Activated CD4-positive, CD25-positive, alpha-beta regulatory T cell (primary cell): Measurements from ENCODE around the gene DHDH.
A peak's percentile ranks its signal among the peaks of the same experiment; 100 is the strongest.
"Not testable (repeated sequence)": the region's sequence is repeated elsewhere in the genome, so short reads cannot be mapped to it uniquely, and the experiment has no call there.

Experiments used
- DNase-seq, 4 experiments: peaks; one replicate each; lab custom pipeline; 2025; lab: John Stamatoyannopoulos, UW

The DHDH gene

DNA sequence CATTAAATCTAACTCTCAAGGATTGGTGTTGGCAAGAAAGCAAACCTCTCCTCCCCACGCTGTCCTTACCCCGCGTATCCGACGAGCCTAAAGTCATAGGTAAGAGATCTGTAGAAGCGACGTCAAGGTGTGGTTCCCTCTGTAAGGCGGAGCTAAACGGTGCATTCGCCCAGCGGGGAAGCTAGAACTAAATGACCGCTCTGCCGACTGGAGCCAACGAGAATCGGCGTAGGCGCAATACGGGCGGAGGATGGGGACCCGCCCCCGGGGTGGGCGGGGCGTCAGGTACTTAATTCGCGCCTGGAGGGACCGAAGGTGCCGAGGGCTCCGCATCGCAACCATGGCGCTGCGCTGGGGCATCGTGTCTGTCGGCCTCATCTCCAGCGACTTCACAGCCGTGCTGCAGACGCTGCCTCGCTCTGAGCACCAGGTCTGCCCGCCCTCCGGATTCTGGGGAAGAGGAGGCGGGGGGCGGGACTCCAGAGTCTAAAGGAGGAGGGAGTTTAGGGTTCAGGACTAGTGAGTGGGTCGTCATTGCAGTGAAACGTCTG lies at the start of gene DHDH:
Gene DHDH, plus strand, starts transcription at position 318 of the 551 bp plus-strand sequence. Its CDS starts 23 bp downstream, at position 341.
- DNase-seq, result peak; percentile 44 to 70 (median 61)

DNA sequence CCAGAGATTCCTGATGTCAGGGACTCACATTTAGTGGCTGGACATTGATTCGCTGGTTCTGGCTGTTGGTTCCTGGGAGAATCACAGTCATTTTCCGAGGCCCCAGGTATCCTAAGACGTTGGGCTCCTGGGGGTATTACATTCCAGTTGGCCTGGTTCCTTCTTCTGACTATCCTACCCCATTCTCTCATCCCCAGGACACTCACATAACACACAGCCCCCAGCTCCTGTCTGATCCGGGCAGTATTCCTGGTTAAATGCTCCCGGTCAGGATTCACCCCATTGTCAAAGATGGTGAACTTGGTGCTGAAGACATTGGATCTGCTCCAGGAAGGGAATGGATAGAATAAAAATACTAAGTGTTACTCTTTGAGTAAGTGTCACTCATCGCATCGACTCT lies 49.8 kb upstream of the DHDH start:
- DNase-seq, result no peak

DNA sequence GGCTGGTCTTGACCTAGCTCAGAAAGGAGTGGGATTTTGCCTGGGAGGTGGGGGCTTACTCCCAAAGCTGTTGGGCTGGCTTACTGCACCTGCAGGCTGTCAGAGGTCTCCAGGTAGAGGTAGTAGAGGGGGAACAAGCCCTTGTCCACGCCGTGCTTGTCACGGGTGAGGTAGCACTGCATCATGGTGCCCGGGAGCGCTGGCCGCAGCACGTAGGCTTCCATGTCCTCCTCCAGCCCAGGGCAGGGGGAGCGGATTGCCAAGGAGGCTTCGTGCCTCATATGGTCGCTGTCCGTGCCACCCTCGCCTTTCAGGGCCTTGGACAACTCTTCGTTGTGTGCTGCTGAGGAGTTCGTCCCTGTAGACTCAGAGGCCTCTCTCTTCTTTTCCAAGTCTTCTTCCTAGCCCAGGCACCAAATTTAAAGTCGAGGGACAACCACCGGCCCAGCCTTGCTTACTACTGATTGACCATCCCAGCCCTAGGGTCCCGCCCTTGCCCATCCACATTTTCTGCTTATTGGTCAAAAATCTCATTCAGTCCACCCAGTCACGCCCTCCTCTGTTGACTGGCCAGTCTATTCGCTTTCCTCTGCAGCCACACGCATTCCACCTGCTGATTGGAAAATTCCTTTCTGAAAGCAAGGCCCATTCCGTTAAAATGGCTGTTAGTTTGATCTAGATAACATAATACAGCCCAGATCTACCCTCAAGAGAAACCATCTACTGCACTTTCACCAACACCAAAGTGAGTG lies 45.5 kb upstream of the DHDH start:
- no peak for DNase-seq

DNA sequence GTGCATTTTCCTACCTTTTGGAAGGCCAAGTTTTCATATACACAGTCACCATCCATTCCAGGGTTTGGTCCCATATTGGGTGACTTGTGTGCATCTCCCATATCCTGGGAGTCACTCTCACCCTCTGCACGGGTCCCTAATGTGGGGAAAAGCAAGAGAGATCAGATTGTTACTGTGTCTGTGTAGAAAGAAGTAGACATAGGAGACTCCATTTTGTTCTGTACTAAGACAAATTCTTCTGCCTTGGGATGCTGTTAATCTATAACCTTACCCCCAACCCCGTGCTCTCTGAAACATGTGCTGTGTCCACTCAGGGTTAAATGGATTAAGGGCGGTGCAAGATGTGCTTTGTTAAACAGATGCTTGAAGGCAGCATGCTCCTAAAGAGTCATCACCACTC lies 44.0 kb upstream of the DHDH start:
- DNase-seq, result not testable (repeated sequence)

DNA sequence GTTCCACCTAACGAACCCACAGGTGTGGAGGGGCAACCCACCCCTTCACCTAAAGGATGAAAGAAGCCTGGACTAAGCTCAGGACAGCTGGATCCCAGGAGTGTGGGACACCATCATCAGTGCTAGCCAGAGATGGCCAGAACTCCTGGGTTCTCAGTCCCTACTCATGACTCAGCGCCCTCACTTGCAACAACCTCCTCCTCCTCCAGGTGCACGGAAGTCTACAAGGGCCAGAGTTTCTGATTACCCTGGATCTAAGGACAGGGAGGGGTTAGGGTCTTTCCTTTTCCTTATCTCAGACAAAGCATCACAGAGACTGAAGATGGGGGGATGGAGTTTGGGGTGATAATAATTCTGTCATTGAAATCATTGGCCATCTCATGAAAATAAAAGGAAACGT lies 42.9 kb upstream of the DHDH start:
- DNase-seq, result no peak

DNA sequence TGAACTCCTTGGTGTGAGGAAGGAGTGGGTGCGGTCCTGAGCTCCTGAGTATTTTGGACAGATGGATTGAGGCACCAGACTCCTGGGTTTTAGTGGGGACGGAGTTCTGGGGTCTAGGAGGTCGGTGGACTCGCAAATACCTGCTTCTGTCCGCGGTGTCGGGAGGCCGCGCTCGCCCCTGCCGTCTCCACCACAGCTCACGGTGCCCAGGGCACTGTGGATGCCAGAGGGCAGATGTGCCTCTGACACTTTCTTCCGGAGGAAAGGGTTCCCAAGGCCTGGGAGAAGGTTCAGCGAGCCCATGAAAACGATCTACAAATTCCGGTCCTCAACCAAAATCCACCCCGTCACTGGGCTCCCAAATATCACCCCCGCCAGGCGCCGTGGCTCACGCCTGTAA lies 38.3 kb upstream of the DHDH start:
- no peak for DNase-seq

DNA sequence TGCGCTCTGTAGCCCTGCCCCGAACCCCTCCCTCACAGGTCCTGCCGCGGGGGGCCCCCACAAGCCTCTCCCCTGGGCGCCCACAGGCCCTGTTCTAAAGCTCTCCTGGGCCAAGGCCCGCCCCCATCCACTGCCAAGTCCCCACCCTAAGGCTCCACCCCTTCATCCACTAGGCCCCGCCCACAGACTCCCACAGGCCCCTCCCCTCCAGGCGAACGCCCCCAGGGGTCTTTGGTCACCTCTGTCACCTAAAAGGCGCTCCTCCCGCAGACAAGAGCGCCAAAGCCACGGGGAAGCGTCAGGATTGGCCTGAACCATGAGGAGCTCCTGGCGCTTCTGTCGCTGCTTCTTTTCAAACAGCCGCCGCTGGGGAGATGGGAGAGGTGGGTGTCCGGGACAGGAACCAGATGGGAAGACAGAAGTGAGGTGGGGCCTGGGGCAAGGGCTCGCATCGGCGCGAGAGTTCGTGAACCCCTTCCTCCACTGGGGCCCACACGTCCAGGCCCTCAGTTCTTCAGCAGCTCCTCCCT lies 37.2 kb upstream of the DHDH start:
- no peak for DNase-seq

DNA sequence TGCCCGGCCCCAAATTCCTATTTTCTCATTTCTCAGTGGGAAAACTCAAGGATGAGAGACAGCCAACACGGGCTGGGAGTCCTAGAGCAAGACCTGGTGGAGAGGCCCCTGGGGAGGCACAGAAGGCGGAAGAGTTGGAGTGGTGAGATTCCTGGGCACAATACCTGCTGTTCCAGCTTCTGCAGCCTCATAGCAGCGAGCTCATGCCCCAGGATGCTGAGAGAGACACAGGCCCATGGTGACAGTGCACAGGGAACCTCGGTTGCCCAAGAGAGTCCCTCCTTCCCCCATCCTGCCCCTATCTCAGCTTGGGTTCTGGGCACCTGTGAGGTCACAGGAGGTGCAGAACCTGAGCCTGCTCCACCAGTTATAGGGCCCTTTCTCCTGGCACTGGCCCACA lies 36.3 kb upstream of the DHDH start:
- no peak for DNase-seq

DNA sequence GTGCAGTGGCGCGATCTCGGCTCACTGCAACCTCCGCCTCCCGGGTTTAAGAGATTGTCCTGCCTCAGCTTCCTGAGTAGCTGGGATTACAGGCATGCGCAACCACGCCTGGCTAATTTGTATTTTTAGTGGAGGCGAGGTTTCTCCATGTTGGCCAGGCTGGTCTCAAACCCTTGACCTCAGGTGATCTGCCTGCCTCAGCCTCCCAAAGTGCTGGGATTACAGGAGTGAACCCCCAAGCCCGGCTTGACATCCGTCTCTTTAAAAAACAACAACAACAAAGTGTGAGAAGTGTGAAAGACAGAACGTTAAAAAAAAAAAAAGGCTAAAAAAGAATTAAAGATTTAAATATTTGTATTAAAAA lies 34.1 kb upstream of the DHDH start:
- not testable (repeated sequence) for DNase-seq

DNA sequence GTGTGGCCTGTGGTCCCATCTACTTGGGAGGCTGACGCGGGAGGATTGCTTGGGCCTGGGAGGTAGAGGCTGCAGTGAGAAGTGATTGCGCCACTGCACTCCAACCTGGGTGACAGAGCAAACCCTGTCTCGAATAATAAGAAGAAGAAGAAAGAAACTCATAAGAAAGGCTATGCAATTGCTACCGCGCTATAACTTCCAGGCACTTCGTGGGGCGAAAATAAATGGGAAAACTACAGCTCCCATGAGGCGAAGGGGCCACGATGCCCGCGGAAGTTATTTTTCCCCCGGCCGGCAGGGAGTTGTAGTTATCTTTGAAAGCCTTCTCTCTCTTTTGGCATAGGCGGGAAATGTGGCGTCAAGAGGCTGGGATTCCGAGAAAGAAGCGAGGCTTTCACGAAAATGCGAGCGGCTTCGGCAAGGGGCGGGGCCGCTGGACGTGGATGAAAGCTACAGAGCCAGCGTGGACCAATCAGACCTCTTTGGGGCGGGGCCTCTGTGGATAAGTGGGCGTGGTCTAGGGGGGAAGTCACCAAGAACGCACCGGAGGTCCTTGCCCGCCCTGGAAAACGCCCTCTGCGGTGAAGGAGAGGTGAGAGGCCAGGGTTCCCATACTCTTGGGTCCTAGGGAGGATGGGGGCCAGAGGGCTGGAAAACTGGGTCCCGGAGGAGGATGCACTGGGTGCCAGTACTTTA lies 33.6 kb upstream of the DHDH start, which contains the start of gene NUCB1:
Gene NUCB1, plus strand, starts transcription at position 532 of the 696 bp plus-strand sequence. CDS start 485 bp downstream, outside the sequence.
- DNase-seq, result peak; percentile 96 to 99 (median 98)

DNA sequence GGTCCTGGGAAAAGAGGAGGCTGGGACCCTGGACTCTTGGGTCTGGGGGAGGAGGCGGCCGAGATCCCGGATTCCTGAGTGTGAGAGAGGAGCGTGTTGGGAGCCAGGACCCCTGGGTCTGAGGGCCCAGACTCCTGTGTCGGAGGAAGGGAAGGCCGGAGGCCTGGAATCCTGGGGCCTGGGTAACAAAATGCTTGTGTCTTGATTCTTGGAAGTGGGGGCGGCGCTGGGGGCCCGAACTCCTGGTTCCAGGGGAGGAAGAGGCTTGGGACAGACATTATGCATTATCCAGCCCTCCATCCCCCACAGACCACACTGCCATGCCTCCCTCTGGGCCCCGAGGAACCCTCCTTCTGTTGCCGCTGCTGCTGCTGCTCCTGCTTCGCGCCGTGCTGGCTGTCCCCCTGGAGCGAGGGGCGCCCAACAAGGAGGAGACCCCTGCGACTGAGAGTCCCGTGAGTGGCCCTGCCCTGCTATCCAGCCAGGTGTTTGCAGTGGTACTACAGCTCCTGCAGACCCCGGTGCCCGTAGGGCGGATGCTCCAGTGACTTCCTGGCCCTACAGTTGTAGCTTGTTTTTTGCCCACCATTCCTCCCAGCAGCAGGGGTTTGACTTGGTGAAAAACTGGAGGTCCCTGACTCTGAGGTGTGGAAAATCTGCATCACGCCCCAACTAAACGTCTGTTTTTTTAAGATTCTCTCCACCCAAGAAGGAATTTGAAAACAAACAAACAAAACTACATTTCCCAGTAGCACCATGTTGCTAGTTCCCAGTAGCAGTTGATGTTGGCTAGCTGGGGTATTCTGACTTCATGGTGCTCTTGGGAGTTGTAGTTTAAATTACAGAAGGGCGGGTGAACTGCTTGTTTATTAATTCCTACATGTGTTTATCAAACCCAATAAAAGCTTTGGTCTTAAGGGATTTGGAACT lies 32.8 kb upstream of the DHDH start:
- DNase-seq, result no peak

DNA sequence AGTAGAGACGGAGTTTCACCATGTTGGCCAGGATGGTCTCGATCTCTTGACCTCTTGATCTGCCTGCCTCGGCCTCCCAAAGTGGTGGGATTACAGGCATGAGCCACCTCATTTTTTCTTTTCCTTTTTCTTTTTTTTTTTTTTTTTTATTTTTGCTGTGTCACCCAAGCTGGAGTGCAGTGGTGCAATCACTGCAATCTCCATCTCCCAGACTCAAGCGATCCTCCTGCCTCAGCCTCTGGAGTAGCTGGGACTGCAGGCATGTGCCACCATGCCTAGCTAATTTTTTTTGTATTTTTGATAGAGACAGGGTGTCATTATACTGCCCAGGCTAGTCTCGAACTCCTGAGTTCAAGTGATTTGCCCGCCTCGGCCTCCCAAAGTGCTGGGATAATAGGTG lies 31.2 kb upstream of the DHDH start:
- DNase-seq, result not testable (repeated sequence)

DNA sequence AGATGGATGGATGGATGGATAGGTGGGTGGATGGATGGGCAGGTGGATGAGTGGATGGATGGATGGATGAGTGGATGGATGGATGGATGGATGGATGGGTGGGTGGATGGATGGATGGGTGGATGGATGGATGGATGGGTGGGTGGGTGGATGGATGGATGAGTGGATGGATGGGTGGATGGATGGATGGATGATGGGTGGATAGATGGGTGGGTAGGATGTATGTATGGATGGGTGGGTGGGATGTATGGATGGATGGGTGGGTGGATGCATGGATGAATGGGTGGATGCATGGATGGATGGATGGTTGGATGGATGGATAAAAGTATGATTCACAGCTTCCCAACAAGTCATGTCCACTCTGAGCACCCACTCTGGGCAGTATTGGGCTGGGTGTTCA lies 29.7 kb upstream of the DHDH start:
- not testable (repeated sequence) for DNase-seq

DNA sequence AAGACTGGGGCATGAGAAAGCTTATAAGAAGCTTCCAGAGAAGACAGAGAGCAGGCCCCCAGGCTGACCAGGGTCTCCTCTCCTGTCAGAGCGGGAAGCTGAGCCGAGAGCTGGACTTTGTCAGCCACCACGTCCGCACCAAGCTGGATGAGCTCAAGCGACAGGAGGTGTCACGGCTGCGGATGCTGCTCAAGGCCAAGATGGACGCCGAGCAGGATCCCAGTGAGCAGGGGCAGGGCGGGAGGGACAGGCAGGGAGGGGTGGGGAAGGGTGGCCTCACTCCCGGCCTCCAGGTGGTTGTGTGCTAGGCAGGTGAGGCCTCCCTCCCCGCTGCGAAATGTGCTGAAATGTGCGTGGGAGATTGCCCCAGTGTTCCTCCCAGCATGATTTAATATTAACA lies 27.8 kb upstream of the DHDH start:
- DNase-seq, result no peak

DNA sequence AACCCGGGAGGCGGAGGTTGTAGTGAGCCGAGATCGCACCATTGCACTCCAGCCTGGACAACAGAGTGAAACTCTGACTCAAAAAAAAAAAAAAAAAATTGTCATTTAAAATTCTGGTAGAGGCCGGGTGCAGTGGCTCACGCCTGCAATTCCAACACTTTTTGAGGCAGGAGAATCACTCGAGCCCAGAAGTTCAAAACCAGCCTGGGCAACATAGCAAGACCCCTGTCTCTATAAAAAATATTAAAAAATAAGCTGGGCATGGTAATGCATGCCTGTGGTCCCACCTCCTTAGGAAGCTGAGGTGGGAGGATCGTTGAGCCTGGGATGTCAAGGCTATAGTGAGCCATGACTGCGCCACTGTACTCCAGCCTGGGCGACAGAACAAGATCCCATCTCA lies 27.2 kb upstream of the DHDH start:
- no peak for DNase-seq

DNA sequence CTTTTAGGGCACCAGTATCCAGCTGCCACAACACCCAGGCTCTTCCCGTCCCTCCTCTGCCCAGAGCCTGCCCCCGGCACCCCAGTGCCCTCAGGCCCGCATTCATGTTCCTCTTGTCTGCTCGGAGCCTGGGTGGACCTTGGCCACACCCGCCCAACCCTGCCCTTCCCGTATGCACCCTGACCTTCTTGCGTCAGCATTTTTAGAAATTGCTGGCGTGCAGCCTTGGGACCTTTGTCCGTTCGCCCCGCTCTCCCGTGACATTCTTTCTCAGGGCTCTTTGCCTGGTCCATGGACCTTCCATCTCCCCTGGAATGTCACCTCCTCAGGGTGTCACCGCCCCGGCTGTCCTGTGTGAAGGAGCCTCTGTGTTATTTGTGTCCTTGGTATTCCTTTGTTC lies 25.8 kb upstream of the DHDH start:
- DNase-seq, result no peak

DNA sequence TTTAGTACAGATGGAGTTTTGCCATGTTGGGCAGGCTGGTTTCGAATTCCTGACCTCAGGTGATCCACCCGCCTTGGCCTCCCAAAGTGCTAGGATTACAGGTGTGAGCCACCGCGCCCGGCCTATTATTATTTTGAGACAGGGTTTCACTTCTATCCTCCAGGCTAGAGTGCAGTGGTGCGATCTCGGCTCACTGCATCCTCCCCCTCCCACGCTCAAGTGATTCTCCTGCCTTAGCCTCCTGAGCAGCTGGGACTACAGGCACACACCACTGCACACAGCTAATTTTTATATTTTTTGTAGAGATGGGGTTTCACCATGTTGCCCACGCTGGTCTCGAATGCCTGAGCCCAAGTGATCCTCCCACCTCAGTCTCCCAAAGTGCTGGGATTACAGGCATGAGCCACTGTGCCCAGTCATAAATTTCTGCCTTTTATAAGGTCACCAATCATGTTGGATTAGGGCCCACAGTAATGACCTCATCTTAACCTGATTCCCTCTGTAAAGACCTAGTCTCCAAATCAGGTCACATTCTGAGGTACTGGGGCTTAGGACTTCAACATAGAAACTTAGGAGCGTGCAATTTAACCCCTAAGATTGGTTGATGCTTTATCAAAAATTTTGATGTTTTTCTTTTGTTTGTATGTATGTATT lies 23.9 kb upstream of the DHDH start:
- DNase-seq, result not testable (repeated sequence)

DNA sequence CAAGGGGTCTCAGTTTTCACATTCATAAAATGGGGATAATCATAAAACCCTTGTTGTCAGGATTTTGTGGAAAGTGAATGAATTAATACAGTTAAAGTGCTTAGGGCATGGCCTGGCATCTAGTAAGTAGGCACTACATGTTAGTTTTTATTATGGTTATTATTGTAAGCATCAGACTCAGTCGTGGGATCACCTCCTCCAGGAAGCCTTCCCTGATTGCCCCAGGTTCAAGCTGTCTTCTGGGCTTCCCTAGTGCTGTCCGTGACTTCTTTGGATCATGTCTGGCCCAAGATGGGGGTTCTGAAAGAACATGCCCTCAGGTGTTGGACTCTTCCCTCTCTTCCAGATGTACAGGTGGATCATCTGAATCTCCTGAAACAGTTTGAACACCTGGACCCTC lies 22.7 kb upstream of the DHDH start:
- DNase-seq, result no peak

DNA sequence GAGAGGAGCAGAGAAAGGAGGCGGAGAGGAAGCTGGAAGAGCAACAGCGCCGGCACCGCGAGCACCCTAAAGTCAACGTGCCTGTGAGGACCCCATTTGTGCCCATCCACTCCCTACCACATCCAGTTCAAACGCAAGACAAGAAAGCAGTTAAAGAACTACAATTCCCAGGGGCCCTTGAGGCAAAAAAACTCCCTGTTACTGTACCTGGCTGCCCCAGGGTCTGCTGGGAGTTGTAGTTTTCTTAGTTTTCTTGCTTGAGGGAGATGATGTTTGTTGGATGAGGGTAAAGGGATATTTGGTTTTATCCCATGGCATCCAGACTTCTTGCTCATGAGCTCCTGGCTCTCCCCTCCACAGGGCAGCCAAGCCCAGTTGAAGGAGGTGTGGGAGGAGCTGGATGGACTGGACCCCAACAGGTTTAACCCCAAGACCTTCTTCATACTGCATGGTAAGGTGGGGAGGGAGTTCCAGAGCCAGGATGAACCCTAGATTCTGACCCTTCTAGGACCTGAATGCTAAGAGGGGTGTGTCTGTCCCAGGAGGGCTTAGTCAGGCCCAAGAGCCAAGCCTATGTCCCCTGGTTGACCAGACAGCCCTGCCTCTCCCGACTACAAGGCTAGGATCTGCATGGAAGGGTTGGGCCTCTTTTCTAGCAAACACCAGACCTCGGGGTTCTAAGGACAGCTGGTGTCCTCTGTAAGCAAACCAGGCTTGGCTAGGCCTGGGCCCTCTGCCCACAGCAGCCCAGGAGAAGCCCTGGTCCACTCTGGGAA lies 20.2 kb upstream of the DHDH start:
- no peak for DNase-seq

DNA sequence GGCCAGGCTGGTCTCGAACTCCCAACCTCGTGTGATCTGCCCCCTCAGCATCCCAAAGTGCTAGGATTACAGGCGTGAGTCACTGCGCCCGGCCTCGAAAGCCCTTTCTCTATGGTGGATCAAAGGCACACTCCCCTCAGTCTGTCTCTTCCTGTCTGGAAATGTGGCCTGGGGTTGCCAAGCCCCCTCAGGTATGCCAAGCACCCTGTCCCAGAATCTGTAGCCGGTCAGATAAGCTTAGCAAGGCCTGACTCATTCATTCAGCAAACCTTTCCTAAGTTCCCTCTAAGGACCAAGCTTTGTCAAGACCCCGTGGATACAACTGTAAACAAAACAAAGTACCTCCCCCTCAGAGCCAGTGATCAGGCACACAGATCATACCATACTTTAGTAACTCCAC lies 19.3 kb upstream of the DHDH start:
- DNase-seq, result no peak

DNA sequence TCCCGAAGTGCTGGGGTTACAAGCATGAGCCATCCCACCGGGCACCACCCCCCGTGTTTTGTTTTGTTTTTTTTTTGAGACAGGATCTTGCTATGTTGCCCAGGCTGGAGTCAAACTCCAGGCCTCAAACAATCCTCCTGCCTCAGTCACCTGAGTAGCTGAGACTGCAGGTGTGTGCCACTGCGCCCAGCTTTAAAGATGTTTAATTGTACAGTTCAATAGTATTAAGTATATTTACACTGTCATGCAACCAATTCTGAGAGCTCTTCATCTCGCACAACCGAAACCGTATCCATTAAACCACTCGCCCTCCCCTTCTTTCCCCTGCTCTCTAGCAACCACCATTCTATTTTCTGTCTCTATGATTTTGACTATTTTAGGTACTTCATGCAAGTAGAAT lies 17.7 kb upstream of the DHDH start:
- no peak for DNase-seq
